ENCODE measurements around the gene NHERF1.

The NHERF1 gene

DNA sequence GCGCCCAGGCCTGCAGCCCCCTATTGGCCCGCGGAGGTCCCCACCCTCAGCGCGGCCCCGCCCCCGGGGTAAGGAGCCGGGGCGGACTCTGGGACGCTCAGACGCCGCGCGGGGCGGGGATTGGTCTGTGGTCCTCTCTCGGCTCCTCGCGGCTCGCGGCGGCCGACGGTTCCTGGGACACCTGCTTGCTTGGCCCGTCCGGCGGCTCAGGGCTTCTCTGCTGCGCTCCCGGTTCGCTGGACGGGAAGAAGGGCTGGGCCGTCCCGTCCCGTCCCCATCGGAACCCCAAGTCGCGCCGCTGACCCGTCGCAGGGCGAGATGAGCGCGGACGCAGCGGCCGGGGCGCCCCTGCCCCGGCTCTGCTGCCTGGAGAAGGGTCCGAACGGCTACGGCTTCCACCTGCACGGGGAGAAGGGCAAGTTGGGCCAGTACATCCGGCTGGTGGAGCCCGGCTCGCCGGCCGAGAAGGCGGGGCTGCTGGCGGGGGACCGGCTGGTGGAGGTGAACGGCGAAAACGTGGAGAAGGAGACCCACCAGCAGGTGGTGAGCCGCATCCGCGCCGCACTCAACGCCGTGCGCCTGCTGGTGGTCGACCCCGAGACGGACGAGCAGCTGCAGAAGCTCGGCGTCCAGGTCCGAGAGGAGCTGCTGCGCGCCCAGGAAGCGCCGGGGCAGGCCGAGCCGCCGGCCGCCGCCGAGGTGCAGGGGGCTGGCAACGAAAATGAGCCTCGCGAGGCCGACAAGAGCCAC, at the start of gene NHERF1:
Gene NHERF1, plus strand, starts transcription at position 100 of the 750 bp plus-strand sequence. Its CDS starts 219 bp downstream, at position 319.
- in situ Hi-C loops (cut with MboI; ENCODE audit: low sequenced_read_pairs), result no loop called here

GRCh38 chr17:74699236-74699635, 49.2 kb upstream of the NHERF1 start:
- in situ Hi-C loops (cut with MboI; ENCODE audit: low sequenced_read_pairs), result no loop called here

DNA sequence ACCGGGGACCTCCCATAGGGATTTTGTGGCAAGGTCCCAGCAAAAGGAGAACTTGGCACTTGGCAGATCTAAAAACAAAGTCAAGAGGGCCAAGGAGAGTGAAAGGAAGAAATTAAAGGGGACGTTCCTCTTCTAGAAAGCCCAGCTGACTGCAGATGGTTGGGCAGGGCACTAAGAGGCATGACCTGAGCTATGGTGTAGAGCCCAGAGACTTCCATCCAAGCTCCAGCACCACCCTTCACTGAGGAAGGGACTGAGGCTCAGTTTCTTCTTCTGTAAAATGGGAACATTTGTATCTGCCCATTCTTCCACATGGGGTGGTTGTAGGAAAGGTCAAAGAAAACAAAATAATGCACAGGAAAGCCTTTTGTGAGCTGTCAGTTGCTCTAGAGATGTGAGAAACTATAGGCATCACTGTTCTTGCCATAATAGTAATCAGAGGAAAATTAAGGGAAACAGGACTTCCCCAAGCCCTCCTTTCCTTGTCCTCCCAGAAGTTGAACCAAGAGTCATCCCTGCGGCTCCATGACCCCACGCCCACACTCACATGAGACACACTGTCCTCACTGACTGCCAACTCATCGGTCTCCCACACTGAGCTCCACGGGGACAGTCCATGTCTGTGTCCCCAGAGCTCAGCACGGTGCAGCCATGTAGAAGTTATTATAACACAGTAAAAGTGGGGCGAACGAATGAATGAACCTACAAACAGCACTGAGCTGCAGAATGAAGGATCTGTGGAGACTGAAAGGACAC, 46.1 kb upstream of the NHERF1 start:
- in situ Hi-C loops (cut with MboI; ENCODE audit: low sequenced_read_pairs), result no loop called here

DNA sequence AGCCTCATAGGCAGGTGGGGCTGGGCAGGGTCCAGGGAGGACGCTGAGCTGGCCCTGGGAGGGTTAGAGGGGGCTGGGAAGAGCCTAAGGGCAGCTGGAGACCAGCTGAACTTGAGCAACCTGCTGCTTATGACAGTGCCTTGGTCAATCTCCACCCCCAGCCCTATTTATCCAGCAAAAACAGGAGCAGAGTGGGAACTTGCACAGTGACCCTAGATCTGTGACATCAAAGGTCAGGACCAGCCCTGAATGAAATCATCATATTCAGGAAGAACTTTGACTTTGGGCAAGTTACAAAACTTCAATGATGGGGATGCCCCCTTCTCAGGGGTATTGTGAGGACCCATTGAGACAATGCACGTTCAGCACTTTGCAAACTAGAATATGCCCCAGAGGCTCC, 45.1 kb upstream of the NHERF1 start:
- in situ Hi-C loops (cut with MboI; ENCODE audit: low sequenced_read_pairs), result no loop called here

DNA sequence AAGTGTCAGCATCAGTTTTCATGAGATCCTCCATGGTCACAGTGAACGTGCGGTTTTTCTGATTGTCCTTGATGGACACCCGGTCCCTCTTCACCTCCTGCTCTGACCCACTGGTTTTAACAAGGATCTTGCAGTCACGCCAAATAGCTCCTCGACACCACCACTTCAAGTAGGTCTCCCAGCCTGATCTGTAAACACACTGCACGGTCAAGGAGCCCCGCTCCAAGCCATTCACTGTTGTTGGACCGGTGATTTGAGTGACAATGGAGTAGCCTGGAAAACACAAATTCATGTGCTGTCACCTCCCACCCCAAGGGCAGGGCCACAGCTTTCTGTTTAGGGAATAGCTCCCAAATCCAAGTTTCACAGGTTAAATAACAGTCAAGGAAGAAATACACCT, 43.9 kb upstream of the NHERF1 start:
- in situ Hi-C loops (cut with MboI; ENCODE audit: low sequenced_read_pairs), result no loop called here

DNA sequence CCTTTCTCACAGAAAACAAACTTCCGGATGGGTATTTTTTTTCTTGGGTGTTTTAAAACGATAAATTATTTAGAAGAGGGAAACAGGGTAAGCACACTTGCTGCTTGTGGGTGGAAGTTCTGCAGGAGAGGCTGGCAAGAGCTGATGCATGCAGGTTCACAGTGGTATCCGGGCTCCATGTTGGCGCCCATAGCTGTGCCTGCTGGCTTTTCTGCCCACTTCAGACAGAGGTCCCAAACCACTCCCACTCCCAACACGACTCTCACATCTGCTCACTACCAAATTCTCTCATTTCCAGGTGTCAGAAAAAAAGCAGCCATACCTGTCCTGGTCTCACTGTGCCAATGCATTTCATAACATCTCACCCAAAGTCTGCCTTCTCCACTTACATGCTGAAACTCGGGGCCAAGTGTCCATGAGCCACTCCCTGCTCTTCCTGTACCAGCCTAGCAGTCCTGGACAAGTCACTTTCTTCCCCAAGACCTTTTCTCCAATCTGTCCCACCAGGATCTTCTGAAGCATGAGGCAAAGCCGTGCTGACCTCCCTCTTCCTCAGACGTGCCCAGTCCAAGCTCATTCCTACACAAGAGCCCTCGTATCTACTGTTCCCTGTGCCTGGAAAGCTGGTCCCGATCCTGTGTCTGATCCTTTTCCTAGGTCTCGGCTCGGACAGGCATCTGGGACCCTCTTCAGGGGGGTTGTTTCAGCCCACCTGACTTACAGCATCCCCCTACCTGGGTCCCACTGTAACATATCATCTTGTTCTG, 37.2 kb upstream of the NHERF1 start:
- in situ Hi-C loops (cut with MboI; ENCODE audit: low sequenced_read_pairs), result no loop called here

GRCh38 chr17:74712301-74712700, 36.1 kb upstream of the NHERF1 start:
- in situ Hi-C loops (cut with MboI; ENCODE audit: low sequenced_read_pairs), result no loop called here

DNA sequence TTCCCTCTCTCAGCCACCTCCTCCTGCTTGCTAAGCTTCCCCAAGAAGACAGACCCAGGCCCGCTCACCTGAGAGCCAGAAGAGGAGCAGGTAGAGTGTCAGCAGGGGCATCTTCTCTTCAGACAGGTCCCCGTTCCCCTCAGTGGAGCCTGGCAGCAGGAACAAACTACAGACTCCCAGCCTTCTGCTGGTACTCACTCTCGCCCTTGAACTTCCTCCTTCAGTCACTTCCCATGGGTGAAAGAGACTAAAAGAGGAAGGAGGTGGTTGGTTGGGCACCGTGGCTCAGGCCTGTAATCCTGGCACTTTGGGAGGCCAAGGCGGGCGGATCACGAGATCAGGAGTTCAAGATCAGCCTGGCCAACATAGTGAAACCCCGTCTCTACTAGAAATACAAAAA, 35.7 kb upstream of the NHERF1 start, which contains the start of gene CD300LF:
Gene CD300LF, minus strand, starts transcription at position 168 of the 400 bp plus-strand sequence. Its CDS starts 57 bp downstream, at position 111.
- in situ Hi-C loops (cut with MboI; ENCODE audit: low sequenced_read_pairs), result no loop called here

DNA sequence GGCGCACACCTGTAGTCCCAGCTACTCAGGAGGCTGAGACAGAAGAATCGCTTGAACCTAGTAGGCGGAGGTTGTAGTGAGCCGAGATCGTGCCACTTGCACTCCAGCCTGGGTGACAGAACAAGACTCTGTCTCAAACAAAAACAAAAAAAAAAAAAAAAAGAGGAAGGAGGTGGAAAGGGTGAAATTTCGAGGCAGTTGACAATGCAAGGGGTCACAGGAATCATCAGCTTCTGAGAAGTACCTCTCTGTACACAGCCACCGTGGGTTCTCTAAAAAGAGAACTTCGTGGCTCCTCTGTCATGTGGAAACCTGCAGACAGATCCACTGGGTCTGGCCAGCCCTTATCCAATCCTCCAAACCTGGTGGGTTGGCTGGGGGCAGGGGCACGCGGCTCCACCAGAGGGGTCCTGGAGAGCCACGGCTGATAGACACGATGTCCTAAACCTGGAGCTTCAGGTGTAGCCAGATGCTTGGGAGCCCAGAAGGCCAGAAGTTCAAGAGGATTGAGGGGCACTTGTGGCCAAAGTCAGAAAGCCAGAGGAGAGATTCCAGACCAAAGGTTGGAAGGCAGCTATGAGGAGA, 35.2 kb upstream of the NHERF1 start:
- in situ Hi-C loops (cut with MboI; ENCODE audit: low sequenced_read_pairs), result no loop called here

- in situ Hi-C loops (cut with MboI; ENCODE audit: low sequenced_read_pairs), result no loop called here
Observed at GRCh38 chr17:74715144-74715543, 33.3 kb upstream of the NHERF1 start.

DNA sequence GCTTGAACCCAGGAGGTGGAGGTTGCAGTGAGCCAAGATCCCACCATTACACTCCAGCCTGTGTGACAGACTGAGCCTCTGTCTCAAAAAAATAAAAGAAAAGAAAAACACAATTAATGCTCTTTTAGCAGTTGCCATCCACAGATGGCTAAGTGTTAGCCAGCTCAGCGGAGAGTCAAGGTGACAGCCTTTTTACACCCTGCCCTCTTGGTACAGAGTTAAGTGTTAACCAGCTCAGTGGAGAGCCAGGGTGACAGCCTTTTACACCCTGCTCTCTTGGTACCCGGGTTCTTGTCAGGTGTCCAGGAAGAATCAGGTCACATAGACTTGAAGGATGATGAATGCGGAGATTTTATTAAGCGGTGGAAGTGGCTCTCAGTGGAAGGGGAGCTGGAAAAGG, 27.9 kb upstream of the NHERF1 start:
- in situ Hi-C loops (cut with MboI; ENCODE audit: low sequenced_read_pairs), result no loop called here

DNA sequence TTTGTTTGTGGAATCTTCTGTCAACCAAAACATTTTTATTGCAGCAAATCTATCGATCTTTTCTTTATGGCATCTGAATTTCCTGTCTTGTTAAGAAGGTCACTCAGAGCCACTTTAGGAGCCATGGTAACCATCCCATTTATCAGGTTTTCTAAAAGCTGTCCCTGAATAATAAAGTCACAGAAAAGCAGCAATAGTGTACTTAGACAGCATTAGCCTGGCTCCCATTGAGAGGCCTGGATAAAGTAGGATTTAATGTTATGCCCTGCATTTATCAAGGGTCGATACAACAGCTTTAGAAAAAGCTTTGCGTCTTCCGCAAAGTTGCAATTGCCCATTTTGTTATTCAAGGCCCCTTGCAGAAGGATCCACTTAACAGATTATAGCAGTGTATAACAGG, 25.6 kb upstream of the NHERF1 start:
- in situ Hi-C loops (cut with MboI; ENCODE audit: low sequenced_read_pairs), result no loop called here

GRCh38 chr17:74723891-74724290, 24.5 kb upstream of the NHERF1 start:
- in situ Hi-C loops (cut with MboI; ENCODE audit: low sequenced_read_pairs), result no loop called here

- in situ Hi-C loops (cut with MboI; ENCODE audit: low sequenced_read_pairs), result no loop called here
Observed at GRCh38 chr17:74725111-74725510, 23.3 kb upstream of the NHERF1 start.

DNA sequence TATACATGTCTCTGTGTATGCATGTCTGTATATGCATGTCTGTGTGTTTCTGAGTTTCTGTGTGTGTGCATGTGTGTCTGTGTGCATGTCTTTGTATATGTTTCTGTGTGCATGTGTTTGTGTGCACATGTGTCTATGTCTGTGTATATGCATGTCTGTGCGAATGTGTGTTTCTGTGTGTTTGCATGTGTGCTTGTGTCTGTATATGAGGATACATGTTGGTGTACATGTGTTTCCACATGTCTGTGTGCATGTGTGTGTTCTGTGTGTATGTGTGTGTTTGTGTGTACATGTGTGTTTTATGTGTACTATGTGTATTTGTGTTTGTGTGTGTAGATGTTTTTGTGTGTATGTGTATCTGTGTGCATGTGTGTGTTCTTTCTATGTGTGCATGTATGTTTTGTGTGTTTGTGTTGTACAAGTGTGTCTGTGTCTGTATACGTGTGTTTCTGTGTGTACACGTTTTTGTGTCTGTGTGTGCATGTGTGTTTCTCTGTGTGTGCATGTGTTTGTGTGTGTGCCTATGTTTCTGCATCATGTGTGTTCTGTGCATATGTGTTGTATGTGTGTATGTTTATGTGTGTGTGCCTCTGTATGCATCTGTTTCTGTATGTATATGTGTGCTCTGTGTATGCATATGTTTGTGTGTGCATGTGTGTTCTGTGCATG, 20.3 kb upstream of the NHERF1 start:
- in situ Hi-C loops (cut with MboI; ENCODE audit: low sequenced_read_pairs), result no loop called here

- in situ Hi-C loops (cut with MboI; ENCODE audit: low sequenced_read_pairs), result no loop called here
Observed at GRCh38 chr17:74728702-74729075, 19.7 kb upstream of the NHERF1 start.

DNA sequence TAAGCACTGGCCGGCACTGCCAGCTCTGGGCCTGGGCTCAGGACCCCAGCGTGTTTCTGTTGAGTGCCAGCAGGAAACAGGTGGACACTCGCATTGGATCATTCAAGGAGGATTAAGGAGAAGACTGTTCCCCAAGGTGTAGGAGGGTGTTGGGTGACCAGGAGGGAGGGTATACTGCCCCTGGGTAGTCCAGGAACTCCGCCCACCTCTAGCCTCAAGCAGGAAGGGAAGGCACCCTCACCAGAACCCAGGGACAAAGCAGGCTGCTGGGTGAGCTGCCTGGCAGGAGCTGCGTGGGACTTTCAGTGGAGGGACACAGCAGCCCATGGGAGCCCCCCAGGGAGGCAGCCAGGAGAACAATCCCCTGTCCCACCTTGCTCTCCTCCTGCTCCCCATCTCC, 19.1 kb upstream of the NHERF1 start:
- in situ Hi-C loops (cut with MboI; ENCODE audit: low sequenced_read_pairs), result no loop called here

- in situ Hi-C loops (cut with MboI; ENCODE audit: low sequenced_read_pairs), result no loop called here
Observed at GRCh38 chr17:74729866-74730265, 18.6 kb upstream of the NHERF1 start.

GRCh38 chr17:74730491-74731346, 17.7 kb upstream of the NHERF1 start:
- in situ Hi-C loops (cut with MboI; ENCODE audit: low sequenced_read_pairs), result no loop called here

DNA sequence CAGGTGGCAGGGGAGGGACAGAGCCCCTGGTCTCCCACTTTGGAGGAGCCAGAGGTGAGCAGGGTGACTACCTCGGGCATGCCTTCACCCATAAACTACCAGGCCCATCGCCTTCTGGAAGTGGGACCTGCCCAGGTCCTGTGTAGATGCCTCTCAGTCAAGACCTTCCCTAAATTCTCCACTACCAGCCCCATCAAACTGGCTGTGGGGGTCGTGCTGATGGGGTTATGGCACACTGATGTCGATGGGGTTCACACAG, 17.2 kb upstream of the NHERF1 start:
- in situ Hi-C loops (cut with MboI; ENCODE audit: low sequenced_read_pairs), result no loop called here

Measured in HL-60/S4 treated with phorbol 12-myristate 13-acetate at 8.2 ng/mL for 4 days and 3 days (cell line).